SK-N-SH treated with all-trans-retinoic acid at 6 μM for 48 hours (cell line): Measurements from ENCODE around the gene FTSJ1.

ENCODE experiments used
- ATAC-seq: fragments of 200-7000 bp; cut with Tn5 transposase; 3 replicates; pipeline ENCODE4 v1.9.1; 2020; ENCODE audit warnings: mild to moderate bottlenecking, moderate library complexity
- ARNTL ChIP-seq: fragments of 450-650 bp; formaldehyde crosslinking; IDR thresholded peaks from 2 replicates; pipeline ENCODE4 v1.5.0; 2020; ENCODE audit warnings: low read depth, mild to moderate bottlenecking, moderate library complexity, borderline replicate concordance
- BACH2 ChIP-seq: fragments of 250-450 bp; sonication (Bioruptor Pico); IDR thresholded peaks from 2 replicates; pipeline ENCODE4 v1.9.0; 2021; ENCODE audit warnings: mild to moderate bottlenecking, borderline replicate concordance
- CREB5 ChIP-seq: fragments of 250-450 bp; sonication (Bioruptor Pico); IDR thresholded peaks from 2 replicates; pipeline ENCODE4 v1.5.1; 2020; ENCODE audit warnings: low read depth, mild to moderate bottlenecking, moderate library complexity
- CSDC2 ChIP-seq: fragments of 250-450 bp; sonication (Bioruptor Pico); IDR thresholded peaks from 2 replicates; pipeline ENCODE4 v1.5.0; 2020; ENCODE audit warnings: mild to moderate bottlenecking, moderate library complexity
- CSRNP3 ChIP-seq: fragments of 250-450 bp; sonication (Bioruptor Pico); IDR thresholded peaks from 2 replicates; pipeline ENCODE4 v1.5.1; 2021; ENCODE audit warnings: mild to moderate bottlenecking, moderate library complexity
- ESRRG ChIP-seq: fragments of 250-450 bp; sonication (Bioruptor Pico); IDR thresholded peaks from 2 replicates; pipeline ENCODE4 v1.6.1; 2021; ENCODE audit warnings: mild to moderate bottlenecking
- GLIS3 ChIP-seq: fragments of 250-450 bp; sonication (Bioruptor Pico); IDR thresholded peaks from 2 replicates; pipeline ENCODE4 v1.5.0; 2020; ENCODE audit warnings: mild to moderate bottlenecking, moderate library complexity
- ISL1 ChIP-seq: fragments of 250-450 bp; sonication (Bioruptor Pico); IDR thresholded peaks from 2 replicates; pipeline ENCODE4 v2.1.2; 2022; ENCODE audit warnings: mild to moderate bottlenecking, moderate library complexity
- OSR1 ChIP-seq: fragments of 250-450 bp; sonication (Bioruptor Pico); IDR thresholded peaks from 2 replicates; pipeline ENCODE4 v1.8.0; 2022; ENCODE audit warnings: moderate library complexity, mild to moderate bottlenecking, inconsistent platforms
- PATZ1 ChIP-seq: fragments of 250-450 bp; sonication (Bioruptor Pico); IDR thresholded peaks from 2 replicates; pipeline ENCODE4 v1.8.0; 2020; ENCODE audit warnings: mild to moderate bottlenecking, moderate library complexity, borderline replicate concordance
- PPARA ChIP-seq: fragments of 250-450 bp; sonication (Bioruptor Pico); IDR thresholded peaks from 2 replicates; pipeline ENCODE4 v1.5.0; 2020; ENCODE audit warnings: mild to moderate bottlenecking, borderline replicate concordance
- SNAI2 ChIP-seq: fragments of 250-450 bp; sonication (Bioruptor Pico); IDR thresholded peaks from 2 replicates; pipeline ENCODE4 v1.5.0; 2020; ENCODE audit warnings: mild to moderate bottlenecking, moderate library complexity
- TCF4 ChIP-seq: fragments of 250-450 bp; sonication (Bioruptor Pico); IDR thresholded peaks from 2 replicates; pipeline ENCODE4 v1.8.0; 2021; ENCODE audit warnings: mild to moderate bottlenecking, moderate library complexity, borderline replicate concordance
- TOX ChIP-seq: fragments of 250-450 bp; sonication (Bioruptor Pico); IDR thresholded peaks from 2 replicates; pipeline ENCODE4 v1.8.0; 2021; ENCODE audit warnings: mild to moderate bottlenecking, moderate library complexity, borderline replicate concordance
- TSHZ2 ChIP-seq: fragments of 250-450 bp; sonication (Bioruptor Pico); IDR thresholded peaks from 2 replicates; pipeline ENCODE4 v1.5.0; 2020; ENCODE audit warnings: mild to moderate bottlenecking, moderate library complexity
- ZC3H10 ChIP-seq: fragments of 250-450 bp; sonication (Bioruptor Pico); IDR thresholded peaks from 2 replicates; pipeline ENCODE4 v1.5.1; 2021; ENCODE audit warnings: mild to moderate bottlenecking, moderate library complexity
- ZFP30 ChIP-seq: fragments of 450-650 bp; formaldehyde crosslinking; IDR thresholded peaks from 2 replicates; pipeline ENCODE4 v1.5.0; 2022; ENCODE audit warnings: mild to moderate bottlenecking, moderate library complexity
- ZNF565 ChIP-seq: fragments of 450-650 bp; formaldehyde crosslinking; conservative IDR thresholded peaks from 2 replicates; pipeline ENCODE4 v1.5.0; 2020; ENCODE audit warnings: low read depth, mild to moderate bottlenecking, moderate library complexity
- ZNF70 ChIP-seq: fragments of 450-650 bp; formaldehyde crosslinking; IDR thresholded peaks from 2 replicates; pipeline ENCODE4 v1.5.0; 2020; ENCODE audit warnings: mild to moderate bottlenecking, moderate library complexity
- ZNF8 ChIP-seq: fragments of 450-650 bp; formaldehyde crosslinking; IDR thresholded peaks from 2 replicates; pipeline ENCODE4 v1.5.0; 2020; ENCODE audit warnings: mild to moderate bottlenecking, moderate library complexity

FTSJ1 gene

GRCh38 chrX:48461830-48462229 lies 14.2 kb upstream of the FTSJ1 start:
- ATAC-seq = no peak
- TF ChIP-seq TCF4 (CRISPR knock-in tag) (no peak), PATZ1 (CRISPR knock-in tag) (no peak), ARNTL (CRISPR knock-in tag) (no peak), ISL1 (CRISPR knock-in tag) (no peak), PPARA (no peak)

- peak; percentile 76 for ATAC-seq
Observed at GRCh38 chrX:48465336-48465933, 10.6 kb upstream of the FTSJ1 start.

GRCh38 chrX:48466696-48467095 lies 9.3 kb upstream of the FTSJ1 start:
- ATAC-seq = no peak
- TF ChIP-seq SNAI2 (CRISPR knock-in tag) (no peak), BACH2 (CRISPR knock-in tag) (no peak), TCF4 (CRISPR knock-in tag) (no peak), OSR1 (CRISPR knock-in tag) (no peak), ZNF70 (CRISPR knock-in tag) (no peak), ZC3H10 (CRISPR knock-in tag) (no peak), CSRNP3 (CRISPR knock-in tag) (no peak), ZFP30 (CRISPR knock-in tag) (no peak), GLIS3 (no peak), TSHZ2 (CRISPR knock-in tag) (no peak)

More at GRCh38 chrX:48465336-48465933, 10.6 kb upstream of the FTSJ1 start:
- no peak for TF ChIP-seq TSHZ2 (CRISPR knock-in tag)
- TF ChIP-seq BACH2 (CRISPR knock-in tag) = no peak
- no peak for TF ChIP-seq TOX
- TF ChIP-seq ZFP30 (CRISPR knock-in tag) = no peak
- no peak for TF ChIP-seq SNAI2 (CRISPR knock-in tag)
- no peak for TF ChIP-seq CREB5 (CRISPR knock-in tag)
- TF ChIP-seq OSR1 (CRISPR knock-in tag) = no peak
- TF ChIP-seq CSDC2 = no peak
- TF ChIP-seq PATZ1 (CRISPR knock-in tag) = no peak
- no peak for TF ChIP-seq GLIS3
- TF ChIP-seq ZNF8 (CRISPR knock-in tag) = no peak
- TF ChIP-seq ESRRG (CRISPR knock-in tag) = no peak
- TF ChIP-seq ZNF565 (CRISPR knock-in tag) = no peak
